GM21367 (cell line): ENCODE measurements around the gene ZNF746.

Experiments used
- ATAC-seq: cut with Tn5 transposase; IDR thresholded peaks from one replicate; pipeline ENCODE4 v1.9.1; 2021; ENCODE audit not compliant: unreplicated experiment

Gene ZNF746

DNA sequence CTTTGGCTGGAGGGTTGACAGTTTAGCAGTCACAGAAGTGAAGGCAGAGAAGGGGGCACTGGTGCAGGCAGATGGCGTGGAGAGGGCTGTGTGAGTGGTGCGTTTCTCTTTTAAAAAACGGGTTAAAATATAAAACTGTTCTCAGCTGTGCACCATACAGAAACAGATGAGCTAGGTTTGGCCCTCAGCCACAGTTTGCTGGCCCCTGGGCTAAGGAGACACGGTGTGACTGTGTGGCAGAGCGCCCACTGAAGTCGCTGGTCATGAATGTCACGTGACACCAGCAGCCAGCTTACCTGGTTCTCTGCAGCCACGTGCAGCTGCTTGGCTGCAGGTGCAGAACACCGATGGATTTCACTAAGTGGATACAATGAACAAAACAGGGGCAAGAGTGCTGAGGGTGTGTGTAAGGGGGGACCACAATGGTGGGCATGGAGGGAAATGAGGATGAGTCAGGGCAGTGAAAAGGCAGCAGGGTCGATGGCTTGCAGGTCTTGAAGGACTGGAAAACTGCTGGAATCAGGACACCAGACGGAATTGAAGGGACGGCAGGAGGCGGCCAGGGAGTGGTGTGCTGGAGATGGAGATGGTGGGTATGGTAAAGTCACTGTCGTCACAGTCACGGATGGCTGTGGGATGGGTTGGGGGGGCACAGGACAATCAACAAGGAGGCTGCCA is 7.4 kb downstream of the ZNF746 start:
- no peak for ATAC-seq

DNA sequence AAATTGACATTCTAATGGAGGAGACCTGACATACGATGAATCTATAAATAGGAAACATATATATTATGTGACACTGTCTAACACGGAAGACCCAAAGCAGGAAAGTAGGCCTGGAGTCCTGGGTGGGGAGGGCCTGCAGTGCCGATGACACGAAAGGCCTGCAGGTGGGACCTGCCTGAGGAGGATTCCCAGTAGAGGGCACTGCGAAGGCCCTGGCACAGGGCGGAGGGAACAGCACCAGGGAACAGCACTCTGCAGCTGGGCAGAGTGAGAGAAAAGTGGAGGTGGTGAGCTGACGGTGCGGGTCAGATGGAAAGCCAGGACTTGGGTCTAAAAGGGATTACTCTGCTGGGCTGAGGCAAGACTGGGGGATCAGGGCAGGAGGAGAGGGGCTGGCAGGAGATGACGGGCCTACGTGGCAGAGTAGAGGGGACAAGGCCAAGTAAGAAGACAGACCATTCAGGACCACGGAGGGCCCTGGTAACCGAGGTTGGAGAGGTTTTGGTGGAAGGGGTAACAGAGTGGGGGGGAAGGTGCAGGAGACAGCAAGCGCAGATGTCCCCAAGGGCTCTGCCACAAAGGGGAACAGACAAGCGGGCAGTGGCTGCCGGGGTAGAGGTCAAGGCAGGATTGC is 8.1 kb downstream of the ZNF746 start:
- no peak for ATAC-seq

DNA sequence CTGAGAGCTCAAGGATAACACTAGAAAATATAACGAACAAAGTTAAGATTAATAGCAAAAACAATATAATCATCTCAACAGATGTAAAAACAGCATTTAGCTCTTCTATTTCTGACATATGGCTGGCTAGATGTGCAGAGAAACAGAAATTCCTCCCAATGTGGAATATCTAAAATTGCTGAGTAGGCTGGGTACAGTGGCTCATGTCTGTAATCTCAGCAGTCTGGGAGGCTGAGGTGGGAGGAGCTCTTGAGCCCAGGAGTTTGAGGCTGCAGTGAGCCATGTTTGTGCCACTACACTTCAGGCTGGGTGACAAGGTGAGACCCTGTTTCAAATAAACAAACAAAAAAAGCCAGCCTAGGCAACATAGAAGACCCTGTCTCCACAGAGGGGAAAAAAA is 18.0 kb downstream of the ZNF746 start:
- no peak for ATAC-seq

DNA sequence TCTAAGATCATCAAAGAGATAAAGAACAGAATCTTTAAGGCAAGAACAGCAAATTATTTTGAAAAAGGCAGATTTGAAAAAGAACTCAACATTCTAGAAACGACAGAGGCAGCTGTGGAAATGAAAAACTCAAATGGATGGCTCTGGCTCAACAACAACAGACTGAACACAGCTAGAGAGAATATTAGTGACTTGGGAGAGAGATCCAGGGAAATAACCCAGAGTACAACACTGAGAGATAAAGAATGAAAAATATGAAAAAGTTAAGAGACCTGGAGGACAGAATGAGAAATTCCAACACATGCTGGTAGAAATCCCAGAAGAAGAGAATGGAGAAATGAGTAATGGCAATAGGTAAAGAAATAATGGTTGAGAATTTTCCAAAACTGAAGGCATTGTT is 18.9 kb downstream of the ZNF746 start:
- no peak for ATAC-seq

DNA sequence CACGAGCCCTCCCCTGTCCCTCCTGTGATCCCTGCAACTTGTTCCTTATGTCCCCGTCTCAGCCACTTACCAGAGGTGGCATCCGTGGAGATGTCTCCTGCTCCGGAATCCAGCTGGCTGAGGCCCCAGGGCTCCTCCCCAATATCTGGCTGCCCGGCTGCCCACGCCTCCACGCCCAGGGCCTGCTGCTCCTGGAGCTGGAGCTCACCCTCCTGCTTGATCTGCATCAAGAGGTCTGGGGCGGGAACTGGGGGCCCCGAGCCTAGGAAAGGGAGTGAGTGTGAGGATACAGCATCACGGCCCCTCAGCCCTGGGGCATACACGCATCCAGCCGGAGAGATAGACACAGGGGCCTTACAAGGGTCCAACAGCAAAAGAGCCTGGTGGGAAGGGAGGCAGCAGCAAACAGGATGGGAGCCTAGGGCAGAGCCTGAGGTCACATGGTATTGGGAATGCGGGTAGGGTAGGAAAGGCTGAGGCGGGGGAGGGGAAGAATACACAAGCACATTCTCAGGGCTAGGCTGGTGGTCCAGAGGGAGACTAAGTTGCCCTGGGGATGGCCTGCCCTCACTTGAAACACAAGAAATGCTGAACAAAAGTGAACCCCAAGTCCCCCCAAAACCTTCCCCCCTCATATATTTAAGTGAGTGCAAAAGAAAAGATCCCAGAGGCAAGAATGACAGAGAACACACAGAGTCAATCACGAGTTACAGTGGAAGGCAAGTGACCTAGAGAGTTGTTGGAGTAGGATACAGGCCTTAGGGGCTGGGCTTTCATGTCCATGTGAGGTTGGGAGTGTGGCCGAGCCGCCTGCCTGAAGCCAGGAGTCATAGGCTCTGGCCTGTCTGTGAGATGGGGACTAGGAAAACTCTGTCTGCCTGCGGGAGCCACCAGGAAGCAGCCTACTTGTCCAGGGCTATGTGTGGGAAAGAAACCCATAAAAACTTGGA is 19.8 kb downstream of the ZNF746 start:
- ATAC-seq, result no peak

DNA sequence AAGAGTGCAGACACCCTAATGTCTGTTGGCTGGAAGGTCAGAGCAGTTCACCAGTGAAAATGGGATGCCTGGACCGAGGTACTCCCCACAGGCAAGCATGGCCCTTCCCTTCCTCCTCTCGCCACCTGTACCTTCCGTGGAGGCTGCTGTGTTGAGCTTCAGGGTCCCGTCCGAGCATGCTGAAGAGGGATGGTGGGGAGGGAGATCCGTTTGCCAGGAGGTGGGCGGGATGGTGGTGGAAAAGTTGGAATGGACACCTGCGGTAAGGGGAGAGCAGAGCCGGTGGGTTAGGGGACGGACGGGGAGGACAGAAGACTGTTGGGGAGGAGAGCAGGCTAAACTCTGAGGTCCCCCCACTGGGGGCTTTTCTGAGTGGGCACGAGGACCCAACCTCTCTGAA is 20.8 kb downstream of the ZNF746 start:
- ATAC-seq, result no peak

DNA sequence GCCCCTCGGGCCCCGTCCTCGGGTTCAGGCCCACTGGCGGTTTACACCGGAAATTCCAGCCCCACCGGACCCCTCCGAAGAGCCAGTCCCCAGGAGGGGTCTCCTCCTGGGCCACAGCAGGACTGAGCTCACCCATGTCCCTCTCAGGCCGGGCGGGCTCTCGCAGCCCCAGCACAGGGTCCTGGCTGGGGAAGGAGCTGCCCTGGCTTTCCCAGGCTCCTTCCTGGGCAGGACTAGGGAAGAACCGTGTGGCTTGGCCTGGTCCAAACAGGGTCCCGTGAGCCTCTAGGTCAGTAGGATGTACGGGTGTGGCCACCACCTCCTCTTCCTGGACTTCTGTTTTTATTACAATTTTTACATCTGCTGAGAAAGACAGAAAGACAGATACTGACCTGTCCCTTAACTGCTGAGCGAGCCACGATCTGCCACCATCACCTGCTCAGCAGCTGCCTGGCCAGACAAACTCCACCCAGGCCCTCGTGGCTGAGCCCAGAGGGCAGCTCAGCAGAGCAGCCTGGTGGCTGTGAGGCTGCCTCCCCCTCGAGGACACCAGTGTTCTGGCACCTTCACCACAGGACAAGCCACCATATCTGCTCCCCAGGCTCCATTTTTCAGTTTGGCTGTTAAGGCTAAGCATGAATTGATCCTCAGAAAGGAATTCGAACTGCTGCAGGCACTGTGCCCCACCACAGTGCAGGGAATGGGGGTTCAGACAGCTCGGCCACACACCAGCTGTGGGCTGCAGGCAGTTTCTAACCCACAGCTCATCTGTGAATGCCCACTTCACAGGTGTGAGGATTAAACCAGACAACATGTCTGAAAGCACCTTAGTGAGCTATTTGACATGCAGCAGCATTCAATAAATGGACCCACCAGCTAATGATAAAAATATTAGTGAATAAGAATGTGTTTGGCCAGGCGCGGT is 22.2 kb downstream of the ZNF746 start:
- no peak for ATAC-seq

DNA sequence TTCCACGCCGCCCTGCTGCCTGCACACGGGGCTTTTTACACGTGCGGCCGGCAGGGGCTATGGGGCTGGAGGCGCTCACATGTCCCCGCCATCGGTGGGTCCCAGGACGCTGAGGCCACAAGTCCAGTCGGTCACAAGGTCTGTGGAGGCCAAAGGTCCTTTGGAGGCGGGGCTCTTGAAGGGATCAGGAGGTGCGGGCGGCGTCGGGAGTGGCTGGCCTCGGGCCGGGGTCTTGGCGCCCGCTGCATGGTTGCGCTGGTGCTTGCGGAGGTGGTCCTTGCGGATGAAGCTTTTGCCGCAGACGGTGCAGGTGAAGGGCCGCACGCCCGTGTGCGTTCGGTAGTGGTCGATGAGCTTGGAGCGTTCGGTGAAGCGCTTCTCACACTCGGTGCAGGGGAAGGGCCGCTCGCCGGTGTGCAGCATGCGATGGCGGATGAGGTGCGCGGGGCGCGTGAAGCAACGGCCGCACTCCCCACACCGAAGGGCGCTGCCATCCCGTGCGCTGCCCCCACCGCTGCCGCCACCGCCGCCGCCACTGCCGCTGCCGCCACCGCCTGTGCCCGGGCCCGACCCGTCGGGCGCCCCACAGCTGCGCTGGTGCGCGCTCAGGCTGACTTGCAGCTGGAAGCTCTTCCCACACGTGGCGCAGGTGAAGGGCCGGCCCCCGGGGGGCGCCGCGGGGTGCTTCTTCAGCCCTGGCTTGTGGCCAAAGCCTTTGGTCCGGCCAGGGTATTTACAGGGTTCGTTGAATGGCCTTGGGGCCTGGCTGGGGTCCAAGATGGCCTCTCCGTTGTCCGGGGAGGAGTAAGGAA is 23.1 kb downstream of the ZNF746 start:
- ATAC-seq, result no peak

DNA sequence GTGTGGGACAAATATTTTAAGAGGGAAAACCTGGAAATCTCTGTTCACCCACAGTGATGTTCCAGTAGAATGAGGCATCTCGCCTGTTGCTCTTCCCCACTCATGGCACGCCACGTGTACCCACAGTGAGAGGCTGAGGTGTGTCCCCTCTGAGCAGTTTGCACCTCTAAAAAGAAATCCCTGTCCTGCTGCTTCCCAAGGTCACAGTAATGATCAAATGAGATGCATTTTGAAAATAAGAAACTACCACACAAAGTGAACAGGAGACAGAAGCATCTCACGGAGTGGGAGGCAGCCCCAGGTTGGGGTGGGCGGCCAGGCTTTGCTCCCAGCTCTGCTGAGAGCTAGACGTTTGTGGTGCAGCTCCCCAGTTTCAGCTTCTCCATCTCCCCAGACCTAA is 24.4 kb downstream of the ZNF746 start:
- no peak for ATAC-seq

DNA sequence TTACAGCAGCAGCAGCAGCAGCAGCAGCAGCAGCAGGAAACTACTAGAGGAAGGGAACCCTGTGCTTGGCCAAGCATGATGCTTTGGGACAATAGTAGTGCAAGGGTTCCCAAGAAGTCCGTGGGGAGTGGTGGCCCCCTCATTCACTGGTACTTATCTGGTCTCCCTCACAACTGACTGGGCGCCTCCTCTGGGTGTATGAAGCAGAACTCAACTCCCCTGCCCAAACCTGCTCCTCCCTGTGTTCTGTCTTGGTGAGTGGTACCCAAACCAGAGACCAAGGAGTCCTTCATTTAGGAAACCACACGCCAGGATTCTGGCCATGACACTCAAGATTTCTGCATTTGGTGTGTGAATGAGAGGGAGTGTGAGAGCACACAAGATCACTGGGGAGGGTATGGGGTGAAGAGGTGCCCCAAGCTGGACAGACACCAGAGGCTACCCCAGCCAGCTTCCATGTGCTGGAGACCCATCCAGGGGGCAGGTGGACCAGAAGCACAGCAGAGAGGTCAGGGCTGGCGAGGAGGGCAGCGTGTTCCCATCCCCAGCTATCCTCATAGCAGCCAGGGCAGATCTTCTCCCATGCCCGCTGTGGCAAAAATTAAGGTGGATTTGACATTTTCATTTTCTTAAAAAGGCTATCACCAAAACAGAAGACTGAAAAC is 26.2 kb downstream of the ZNF746 start:
- no peak for ATAC-seq

DNA sequence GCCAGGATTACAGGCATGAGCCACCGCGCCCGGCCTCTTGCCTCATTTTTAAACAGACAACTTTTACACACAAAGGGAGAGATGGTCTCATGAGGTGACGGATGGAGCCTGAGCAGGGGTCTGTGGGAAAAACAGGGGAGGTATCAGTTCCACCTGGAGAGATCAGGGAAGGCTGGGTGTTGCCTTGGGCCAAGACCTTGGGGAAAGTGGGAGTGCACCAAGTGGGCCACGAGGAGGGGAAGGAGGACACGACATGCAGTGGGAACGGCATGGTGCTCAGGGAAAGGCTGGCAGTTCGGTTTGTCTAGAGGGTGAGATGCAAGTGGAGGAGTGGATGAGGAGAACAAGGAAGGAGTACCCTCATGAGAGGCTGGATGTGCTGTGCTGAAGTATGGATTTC is 27.8 kb downstream of the ZNF746 start:
- no peak for ATAC-seq

DNA sequence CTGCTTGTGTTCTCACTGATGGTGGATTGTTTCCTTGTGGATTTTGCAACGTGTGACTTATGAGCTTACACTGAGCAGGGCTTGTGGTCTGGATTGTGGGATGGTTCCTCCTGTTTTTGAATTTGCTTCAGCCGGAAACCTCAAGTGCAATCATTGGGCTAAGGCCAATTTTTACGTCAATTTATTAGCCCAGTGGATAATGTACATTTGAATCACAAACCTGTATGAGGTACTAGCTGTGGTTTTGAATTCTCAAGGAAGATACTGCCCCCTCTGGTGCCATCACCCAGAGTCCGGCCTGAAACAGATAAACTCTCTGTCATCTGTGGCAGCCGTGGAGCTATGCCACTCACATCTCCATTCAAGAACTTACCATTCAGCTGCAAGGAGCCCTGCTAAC is 29.4 kb downstream of the ZNF746 start:
- ATAC-seq, result no peak

DNA sequence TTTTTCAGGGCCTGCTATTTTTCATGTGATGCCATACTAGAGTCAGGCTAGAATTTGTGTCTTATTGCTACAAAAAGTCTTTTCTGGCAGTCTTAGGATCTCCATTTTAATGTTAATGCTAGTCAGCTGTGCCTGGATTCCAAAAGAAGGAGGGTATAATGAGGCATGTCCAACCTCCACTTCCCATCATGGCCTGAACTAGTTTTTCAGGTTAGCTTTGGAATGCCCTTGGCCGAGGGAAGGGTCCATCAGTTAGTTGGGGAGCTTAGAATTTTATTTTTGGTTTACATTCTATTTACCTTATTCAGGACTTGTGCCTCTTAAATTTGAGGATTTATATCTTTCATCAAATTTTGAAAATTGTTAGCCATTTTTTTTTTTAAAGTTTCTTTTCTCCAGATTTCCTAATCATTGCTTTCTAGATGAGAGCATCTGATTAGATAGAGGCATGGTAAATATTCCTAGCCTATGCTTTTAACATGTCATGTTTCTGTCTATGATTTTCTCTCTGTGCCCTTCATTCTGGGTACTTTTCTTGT is 30.2 kb downstream of the ZNF746 start:
- no peak for ATAC-seq

DNA sequence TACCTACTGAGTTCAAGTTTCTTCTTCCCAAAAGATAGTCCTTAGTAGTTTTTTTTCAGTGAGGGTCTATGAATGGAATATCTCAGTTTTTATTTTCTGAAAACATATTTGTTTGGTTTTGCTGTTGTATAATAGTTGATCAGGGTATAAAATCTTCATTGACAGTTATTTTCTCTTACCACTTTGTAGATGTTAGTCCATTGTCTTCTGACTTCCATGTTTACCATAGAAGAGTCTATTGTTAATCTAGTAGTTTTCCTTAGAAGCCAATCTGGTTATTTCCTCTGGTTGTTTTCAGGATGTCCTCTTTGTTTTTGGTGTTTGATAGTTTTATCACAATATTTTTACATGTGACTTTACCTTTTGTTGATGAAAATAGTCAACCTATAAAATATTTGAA is 31.2 kb downstream of the ZNF746 start:
- ATAC-seq, result no peak

DNA sequence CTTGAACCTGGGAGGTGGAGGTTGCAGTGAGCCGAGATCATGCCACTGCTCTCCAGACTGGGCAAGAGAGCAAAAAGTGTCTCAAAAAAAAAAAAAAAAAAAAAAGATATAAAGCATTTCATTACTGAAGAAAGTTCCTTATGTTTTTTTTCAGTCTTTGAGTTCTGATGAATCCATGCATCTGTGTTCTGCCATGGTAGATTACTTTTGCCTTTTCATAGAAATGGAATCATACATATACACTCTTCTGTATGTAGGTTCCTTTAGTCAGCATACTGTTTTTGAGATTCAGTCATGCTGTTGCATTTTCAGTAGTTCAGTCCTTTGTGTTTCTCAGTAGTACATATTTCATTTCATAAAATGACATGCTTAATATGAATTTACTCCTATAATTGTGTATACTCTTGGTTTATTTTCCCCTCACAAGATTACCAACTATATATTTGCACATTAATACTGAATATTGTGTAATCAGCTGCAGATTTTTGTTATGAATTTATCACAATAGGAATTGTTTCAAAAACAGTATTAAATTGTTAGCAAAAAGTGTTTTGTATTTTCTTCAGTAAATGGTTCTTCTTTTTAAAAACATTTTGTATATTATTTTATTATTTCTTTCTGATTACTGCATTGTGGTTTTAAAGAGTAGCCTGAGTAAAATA is 34.0 kb downstream of the ZNF746 start:
- ATAC-seq, result no peak

DNA sequence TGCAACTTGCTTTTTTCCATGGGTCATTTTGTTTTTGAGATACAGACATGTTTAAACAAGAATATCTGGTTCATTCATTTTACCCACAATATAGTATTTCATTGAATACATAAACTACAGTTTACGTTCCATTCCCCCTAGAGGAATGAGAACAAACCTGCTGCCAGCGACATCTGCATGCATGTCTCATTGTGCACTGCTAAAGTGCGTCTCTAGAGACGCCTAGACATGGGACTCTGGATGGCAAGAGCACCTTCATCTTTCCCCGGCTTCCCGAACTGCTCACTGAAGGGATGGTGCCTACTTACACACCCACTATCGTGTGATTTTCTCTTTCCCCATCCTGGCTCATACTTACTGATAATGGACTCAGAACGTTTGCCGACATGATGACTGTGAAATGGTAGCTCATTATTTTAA is 35.5 kb downstream of the ZNF746 start:
- ATAC-seq, result no peak

DNA sequence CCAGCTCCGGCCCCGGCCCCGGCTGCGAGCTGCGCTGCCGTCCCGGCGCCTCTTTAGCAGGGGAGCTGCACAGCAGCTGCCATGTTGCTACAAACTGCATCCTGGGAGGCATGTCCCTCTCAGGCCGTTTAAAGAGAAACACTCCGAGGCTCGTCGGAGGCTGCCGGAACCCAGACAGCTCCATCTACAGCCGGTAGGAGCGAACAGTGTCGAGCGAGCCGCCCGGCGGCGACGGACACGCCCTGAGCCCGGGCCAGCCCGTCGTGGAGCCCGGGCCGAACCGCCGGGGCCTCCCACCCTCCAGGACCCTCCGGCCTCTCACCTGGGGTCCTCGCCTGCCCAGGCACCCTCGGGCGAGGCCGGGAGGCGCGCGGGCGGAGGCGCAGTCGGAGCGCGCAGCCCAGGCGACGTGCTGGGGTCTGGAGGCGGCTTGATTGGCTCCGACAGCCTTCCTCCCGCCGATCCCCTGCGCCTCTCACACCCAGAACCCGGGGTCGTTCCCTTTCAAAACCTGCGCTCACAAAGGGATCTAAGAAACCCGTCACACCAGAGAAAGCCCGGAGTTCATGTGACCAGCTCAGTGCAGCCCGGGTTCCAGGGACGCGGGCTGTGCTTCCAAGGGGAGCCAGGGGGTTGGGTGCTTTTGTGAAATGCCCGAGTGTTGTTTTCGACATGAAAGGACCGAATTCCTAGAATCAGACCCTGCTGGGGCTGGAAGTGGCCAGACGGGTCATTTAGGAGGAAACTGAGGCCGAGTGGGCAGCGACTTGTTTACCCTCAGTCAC is 36.9 kb downstream of the ZNF746 start, which contains the start of gene ZNF777:
Gene ZNF777 (minus strand): TSS at position 570 of the 785 bp plus-strand sequence. CDS start 5,040 bp downstream, outside the sequence.
- peak; percentile 93 for ATAC-seq
